Osteocyte (in vitro differentiated cells): ENCODE results near the gene AIG1. TPM values are rescaled to one million over a fixed set of nuclear protein-coding genes. Genes with fewer than 3 reads are reported as not detected.

Source experiments
- DNase-seq: peaks from one replicate; pipeline ENCODE4 v3.0.0; 2021; ENCODE audit warnings: mixed read lengths; ENCODE audit not compliant: unreplicated experiment; ENCODE audit errors: extremely low spot score
- H3K27ac Mint-ChIP-seq: one replicate; pipeline ENCODE4 v1.8.0; 2021; ENCODE audit warnings: mild to moderate bottlenecking, mixed read lengths; ENCODE audit not compliant: unreplicated experiment
- H3K27me3 Mint-ChIP-seq: one replicate; pipeline ENCODE4 v1.8.0; 2021; ENCODE audit warnings: mixed read lengths; ENCODE audit not compliant: unreplicated experiment
- H3K36me3 Mint-ChIP-seq: one replicate; pipeline ENCODE4 v1.8.0; 2021; ENCODE audit warnings: mixed read lengths; ENCODE audit not compliant: unreplicated experiment
- H3K4me1 Mint-ChIP-seq: one replicate; pipeline ENCODE4 v1.8.0; 2021; ENCODE audit warnings: mixed read lengths; ENCODE audit not compliant: unreplicated experiment
- H3K4me3 Mint-ChIP-seq: one replicate; pipeline ENCODE4 v1.8.0; 2021; ENCODE audit warnings: mild to moderate bottlenecking, moderate library complexity, mixed read lengths; ENCODE audit not compliant: unreplicated experiment
- H3K9me3 Mint-ChIP-seq: one replicate; pipeline ENCODE4 v1.8.0; 2021; ENCODE audit warnings: mixed read lengths; ENCODE audit not compliant: unreplicated experiment
- CTCF ChIP-seq: fragments of 200-600 bp; sonication (generic); IDR thresholded peaks from 2 replicates; pipeline ENCODE4 v1.5.0; 2021; ENCODE audit warnings: antibody characterized with exemption, mild to moderate bottlenecking, moderate library complexity
- total RNA-seq: library from RNA; stranded (reverse); gene quantifications from 2 replicates; pipeline ENCODE4 v1.2.1, GENCODE V29; 2021

AIG1 gene
- total RNA-seq, 1 donor from 2014 or later, result 40.5 TPM

- no peak for TF ChIP-seq CTCF
- Mint-ChIP-seq H3K27ac (no peak overlapping the region), H3K27me3 (peaks cover 18% of the 10 kb centered on the region), H3K36me3 (peaks cover 3% of the 10 kb centered on the region), H3K4me1 (no peaks in the 10 kb centered on the region), H3K9me3 (no peaks in the 10 kb centered on the region), H3K4me3 (no peak overlapping the region)
- DNase-seq, result no peak
Observed at GRCh38 chr6:143385636-143386035, 324.9 kb downstream of the AIG1 start.

GRCh38 chr6:143390278-143390677, 329.6 kb downstream of the AIG1 start:
- no peaks in the 10 kb centered on the region for H3K9me3 Mint-ChIP-seq
- no peaks in the 10 kb centered on the region for H3K4me1 Mint-ChIP-seq
- H3K4me3 Mint-ChIP-seq, result no peak overlapping the region
- no peak overlapping the region for H3K27ac Mint-ChIP-seq
- TF ChIP-seq CTCF, result no peak
- peaks cover 4% of the 10 kb centered on the region for H3K27me3 Mint-ChIP-seq
- DNase-seq, result no peak
- H3K36me3 Mint-ChIP-seq, result no peaks in the 10 kb centered on the region

Other genes starting within 250 kb of the AIG1 start
- gene HIVEP2, start 115.7 kb upstream of the AIG1 start, total RNA-seq, result 38.2 and 39.2 TPM in 2 replicates